ENCODE results near the gene PRDM15.
A peak's percentile ranks its signal among the peaks of the same experiment; 100 is the strongest.

The PRDM15 gene, protein sequence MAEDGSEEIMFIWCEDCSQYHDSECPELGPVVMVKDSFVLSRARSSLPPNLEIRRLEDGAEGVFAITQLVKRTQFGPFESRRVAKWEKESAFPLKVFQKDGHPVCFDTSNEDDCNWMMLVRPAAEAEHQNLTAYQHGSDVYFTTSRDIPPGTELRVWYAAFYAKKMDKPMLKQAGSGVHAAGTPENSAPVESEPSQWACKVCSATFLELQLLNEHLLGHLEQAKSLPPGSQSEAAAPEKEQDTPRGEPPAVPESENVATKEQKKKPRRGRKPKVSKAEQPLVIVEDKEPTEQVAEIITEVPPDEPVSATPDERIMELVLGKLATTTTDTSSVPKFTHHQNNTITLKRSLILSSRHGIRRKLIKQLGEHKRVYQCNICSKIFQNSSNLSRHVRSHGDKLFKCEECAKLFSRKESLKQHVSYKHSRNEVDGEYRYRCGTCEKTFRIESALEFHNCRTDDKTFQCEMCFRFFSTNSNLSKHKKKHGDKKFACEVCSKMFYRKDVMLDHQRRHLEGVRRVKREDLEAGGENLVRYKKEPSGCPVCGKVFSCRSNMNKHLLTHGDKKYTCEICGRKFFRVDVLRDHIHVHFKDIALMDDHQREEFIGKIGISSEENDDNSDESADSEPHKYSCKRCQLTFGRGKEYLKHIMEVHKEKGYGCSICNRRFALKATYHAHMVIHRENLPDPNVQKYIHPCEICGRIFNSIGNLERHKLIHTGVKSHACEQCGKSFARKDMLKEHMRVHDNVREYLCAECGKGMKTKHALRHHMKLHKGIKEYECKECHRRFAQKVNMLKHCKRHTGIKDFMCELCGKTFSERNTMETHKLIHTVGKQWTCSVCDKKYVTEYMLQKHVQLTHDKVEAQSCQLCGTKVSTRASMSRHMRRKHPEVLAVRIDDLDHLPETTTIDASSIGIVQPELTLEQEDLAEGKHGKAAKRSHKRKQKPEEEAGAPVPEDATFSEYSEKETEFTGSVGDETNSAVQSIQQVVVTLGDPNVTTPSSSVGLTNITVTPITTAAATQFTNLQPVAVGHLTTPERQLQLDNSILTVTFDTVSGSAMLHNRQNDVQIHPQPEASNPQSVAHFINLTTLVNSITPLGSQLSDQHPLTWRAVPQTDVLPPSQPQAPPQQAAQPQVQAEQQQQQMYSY

DNA sequence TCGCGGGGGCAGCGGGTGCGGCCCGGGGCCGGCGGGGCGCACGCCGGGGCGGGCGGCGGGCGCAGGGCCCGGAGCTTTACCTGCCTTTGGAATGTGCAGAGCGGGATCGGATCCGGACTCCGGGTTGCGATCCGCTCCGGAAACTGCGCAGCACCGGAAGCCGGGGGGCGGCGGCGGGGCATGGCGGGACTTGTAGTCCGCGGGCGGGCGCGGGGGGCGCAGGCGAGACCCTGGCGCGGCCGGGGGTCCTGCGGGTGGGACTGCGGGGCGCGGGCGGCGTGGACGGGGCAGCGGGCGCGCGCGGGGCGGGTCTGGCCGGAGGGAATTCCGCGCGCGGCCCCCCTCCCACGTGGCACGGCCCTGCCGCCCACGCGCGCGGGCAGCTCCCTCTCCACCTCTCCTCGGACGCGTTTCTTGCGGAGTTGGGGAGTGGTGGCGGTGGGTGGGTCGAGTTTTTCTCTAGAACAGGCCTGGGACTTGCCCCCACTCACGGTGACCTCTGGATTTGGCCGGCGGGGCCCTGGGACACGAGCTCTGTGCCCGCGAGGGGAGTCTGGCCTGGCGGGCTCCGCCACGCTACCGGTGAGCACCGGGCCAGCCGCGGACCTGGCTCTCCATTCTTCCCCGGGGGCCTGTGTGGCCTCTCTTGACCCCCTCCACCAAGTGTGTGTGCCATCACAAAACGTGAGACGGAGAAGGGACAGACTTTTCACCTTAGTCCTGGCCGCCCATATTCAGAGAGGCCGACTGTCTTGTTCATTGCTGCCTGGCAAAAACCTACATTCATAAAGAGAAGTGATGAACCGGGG lies at the start of gene PRDM15:
Gene PRDM15 (minus strand): TSS at position 155 of the 809 bp plus-strand sequence. CDS start 18,981 bp downstream, outside the sequence.
- peak; percentile 79 for ATAC-seq
- peak; percentile 91 for DNase-seq

DNA sequence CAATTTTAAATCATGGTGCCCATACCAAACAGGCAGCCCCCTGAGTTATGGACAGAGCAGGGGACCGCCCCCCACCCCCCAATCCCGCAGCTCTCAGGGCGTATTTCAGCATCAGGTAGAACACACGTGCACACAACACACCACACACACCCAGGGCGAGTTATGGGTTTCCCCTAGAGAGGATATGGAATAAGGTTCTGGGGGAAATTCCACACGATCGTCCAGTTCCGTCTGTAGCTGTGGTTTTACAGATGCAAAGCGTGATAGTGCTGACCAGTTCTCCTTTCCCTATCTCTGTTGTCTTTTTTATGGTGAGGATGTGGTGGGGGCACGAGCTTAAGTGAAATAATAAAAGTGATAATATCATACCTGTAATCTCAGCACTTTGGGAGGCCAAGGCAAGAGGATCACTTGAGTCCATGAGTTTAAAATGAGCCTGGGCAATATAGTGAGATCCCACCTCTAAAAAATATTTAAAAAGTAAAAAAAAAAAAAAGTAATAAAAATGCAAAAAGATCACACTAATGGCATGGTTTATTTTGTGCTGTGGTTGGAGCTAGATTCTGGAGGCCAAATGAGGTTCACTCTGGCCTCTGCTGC lies 49.6 kb upstream of the PRDM15 start:
- DNase-seq = no peak
- no peak for ATAC-seq

- ATAC-seq (no peak), DNase-seq (no peak)
These were observed 48.7 kb upstream of the PRDM15 start for GRCh38 chr21:41927727-41928409.

- no peak for ATAC-seq
- no peak for DNase-seq
These were observed 47.6 kb upstream of the PRDM15 start for GRCh38 chr21:41926807-41927171.

DNA sequence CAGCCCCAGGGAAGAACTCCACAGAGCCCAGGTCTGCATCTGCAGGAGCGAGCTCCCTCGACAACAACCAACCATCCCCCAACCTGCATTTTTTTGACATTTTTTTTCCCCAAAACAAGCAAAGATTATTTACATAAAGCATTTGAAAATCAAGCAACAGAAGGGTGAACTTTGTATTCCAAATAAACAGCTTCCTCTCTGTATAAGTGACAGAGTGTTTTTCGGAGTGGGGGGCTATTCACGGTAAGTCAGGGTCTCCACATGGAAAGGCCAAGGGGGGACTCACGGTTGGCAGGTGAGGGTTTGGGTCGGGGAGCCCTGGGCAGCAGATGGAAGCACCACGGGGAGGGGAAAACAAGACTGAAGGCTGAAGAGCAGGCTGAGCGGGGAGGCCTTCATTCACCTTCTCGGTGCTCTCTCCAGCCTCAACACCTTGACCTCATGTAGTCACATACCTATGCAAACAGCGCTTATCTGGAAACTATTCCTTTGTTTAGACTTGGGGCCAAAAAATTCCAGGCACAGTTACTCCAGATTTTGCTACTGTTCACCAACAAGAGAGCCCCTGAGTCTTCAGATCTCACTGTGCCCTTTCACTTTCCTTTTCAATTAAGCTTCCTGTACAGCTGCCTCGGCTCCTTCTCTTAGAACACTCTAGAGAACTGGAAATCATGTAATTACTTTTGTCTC lies 47.1 kb upstream of the PRDM15 start:
- DNase-seq (no peak), ATAC-seq (peak; percentile 59)

GRCh38 chr21:41925767-41926116 lies 46.6 kb upstream of the PRDM15 start:
- DNase-seq = no peak
- no peak for ATAC-seq

DNA sequence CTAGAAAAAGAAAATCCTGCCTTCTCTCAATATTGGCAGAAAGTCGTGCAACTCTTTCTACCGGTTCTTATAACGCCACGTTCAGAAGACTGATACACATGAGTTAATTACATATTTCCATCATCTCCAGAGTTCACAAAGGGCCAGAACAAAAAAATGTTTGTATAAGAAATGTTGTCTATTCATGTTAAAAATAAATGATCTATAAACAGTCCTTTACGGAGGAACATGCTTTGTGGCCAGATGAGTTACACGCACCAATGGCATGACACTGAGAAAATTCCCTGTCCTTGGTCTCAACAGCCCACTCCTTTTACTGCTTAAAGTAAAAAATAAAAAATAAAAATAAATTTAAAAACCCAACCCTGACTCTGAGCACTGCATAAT lies 45.2 kb upstream of the PRDM15 start:
- DNase-seq = no peak
- no peak for ATAC-seq

DNA sequence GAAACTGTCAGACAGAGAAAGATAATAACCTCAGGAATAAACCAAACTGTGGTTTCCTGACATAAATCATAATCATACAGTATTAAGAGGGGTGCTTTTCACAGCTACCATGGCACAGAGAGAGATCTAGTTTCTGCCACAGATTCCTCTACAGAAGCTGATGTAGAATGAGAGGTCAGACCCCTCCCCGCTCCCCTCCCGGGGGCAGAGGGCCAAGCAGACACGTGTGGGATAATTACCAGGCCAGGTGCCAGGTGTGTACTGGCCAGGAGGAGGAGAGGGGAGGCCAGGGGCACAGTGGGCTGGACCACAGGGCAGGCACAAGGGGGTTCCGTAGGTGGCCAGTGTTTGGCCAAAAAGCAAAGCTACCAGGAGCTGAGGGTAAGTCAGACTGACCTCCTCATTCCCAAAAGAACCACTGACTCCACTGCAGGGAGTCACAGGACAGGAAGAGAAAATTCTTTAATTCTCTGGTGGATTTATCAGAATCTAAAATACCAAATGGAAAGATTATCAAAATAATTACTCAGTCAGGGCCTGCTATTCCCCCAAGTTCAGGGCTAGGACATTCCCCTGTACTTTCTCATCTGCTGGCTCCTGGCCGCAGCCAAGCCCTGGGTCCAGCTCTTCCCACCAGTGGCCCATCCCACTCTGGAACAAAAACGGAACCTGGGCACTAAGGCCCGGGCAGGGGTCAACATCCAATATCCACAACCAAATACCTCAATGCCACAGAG lies 44.7 kb upstream of the PRDM15 start:
- ATAC-seq (peak; percentile 63), DNase-seq (no peak)

DNA sequence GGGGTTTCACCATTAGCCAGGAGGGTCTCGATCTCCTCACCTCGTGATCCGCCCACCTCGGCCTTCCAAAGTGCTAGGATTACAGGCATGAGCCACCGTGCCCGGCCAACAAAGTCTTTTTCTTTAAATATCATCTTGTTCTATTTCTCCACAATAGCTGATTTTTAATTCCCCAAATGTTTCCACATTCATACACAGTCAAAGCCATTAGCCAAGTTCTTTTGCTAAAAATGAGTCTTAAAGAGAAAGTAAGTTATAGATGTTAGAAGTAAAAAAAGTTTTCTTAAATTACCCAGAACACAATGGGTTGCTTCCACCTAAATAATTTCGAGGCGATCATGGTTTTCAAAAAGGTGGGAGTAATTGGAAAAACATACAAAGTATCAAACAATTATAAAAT lies 44.0 kb upstream of the PRDM15 start:
- ATAC-seq = no peak

GRCh38 chr21:41921021-41921420 lies 41.9 kb upstream of the PRDM15 start:
- DNase-seq = no peak
- no peak for ATAC-seq

More for the DNA sequence above, 44.0 kb upstream of the PRDM15 start:
- DNase-seq = no peak

- DNase-seq (no peak), ATAC-seq (no peak)
These were observed 41.3 kb upstream of the PRDM15 start for GRCh38 chr21:41920476-41920875.

DNA sequence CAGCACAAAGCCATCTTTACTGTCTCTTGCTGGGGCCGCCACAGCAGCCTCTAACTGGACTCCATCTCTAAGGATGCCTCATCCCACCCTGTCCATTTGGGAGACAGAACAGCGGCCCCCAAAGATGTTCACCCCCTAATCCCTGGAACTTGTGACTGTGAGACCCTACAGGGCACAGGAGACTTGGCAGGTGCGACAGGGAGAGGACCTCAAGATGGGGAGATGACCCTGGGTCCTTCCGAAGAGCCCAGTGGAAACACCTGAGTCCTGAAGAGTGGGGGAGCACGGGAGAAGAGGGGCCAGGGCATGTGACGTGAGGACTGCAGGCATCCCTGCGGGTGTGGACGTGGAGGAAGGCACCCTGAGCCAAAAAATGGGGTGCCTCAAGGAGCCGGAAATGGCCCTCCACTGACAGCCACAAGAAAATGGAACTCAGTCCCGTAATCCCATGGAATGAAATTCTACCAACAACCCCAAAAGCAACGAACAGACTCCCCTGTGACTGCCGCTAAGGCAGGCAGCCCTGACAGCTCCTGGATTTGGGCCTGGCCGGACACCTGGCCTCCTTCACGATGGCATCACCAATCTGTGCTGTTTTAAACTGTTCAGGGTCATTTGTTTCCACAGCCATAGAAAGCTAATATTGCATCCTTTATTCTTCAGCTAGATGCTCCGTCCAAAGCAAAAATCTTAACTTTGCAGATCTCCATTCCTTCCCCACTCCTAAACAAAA lies 40.7 kb upstream of the PRDM15 start:
- no peak for ATAC-seq
- no peak for DNase-seq

GRCh38 chr21:41918561-41919358 lies 39.6 kb upstream of the PRDM15 start:
- no peak for DNase-seq
- ATAC-seq = no peak

- ATAC-seq (no peak), DNase-seq (no peak)
These were observed 38.4 kb upstream of the PRDM15 start for GRCh38 chr21:41917531-41917930.

- ATAC-seq = no peak
- no peak for DNase-seq
These were observed 37.8 kb upstream of the PRDM15 start for GRCh38 chr21:41916888-41917433.

GRCh38 chr21:41914965-41915364 lies 35.8 kb upstream of the PRDM15 start:
- ATAC-seq (no peak), DNase-seq (no peak)

DNA sequence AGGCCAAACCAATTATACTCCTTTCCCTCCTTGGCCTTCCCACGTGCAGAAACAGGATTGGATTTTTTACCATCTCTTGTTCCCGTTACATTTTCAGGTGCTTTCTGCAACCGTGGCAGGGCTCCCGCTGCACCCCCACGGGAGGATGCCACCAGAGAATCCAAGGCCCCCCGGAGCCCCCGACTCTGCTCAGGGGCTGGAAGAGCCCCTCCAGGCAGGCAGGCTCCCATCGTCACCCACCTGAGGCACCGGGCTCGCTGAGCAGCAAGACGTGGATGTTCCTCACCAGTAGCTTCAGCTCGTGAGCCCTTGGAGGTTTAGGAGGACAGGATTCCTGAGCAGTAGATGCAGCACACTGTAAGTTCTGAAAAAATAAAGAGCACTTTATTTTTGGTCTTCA lies 35.2 kb upstream of the PRDM15 start:
- DNase-seq (no peak), ATAC-seq (no peak)

GRCh38 chr21:41913230-41913629 lies 34.1 kb upstream of the PRDM15 start:
- DNase-seq (no peak), ATAC-seq (no peak)
